Smooth muscle cell of the brain vasculature (primary cell): ENCODE results near the gene MAP1A.

Experiments used
- DNase-seq: peaks from one replicate; pipeline ENCODE4 v3.0.0-alpha.2; 2012; ENCODE audit warnings: low read depth, low spot score

Gene MAP1A

GRCh38 chr15:43511012-43511885 is 6.2 kb upstream of the MAP1A start:
- no peak for DNase-seq

- DNase-seq = no peak
Observed at GRCh38 chr15:43513550-43513949, 3.9 kb upstream of the MAP1A start.

GRCh38 chr15:43514241-43515057 is 3.0 kb upstream of the MAP1A start:
- no peak for DNase-seq

GRCh38 chr15:43515741-43516140 is 1.7 kb upstream of the MAP1A start:
- no peak for DNase-seq

- no peak for DNase-seq
Observed at GRCh38 chr15:43516185-43516584, 1.2 kb upstream of the MAP1A start.

- DNase-seq = no peak
Observed at GRCh38 chr15:43516801-43517353, 531 bp upstream of the MAP1A start.

GRCh38 chr15:43518197-43518761 is 871 bp downstream of the MAP1A start:
- no peak for DNase-seq

GRCh38 chr15:43519196-43519595 is 1.8 kb downstream of the MAP1A start:
- no peak for DNase-seq

GRCh38 chr15:43520138-43520537 is 2.7 kb downstream of the MAP1A start:
- DNase-seq = no peak

- DNase-seq = no peak
Observed at GRCh38 chr15:43521419-43521818, 4.0 kb downstream of the MAP1A start.

GRCh38 chr15:43522247-43522646 is 4.8 kb downstream of the MAP1A start:
- no peak for DNase-seq

- no peak for DNase-seq
Observed at GRCh38 chr15:43523646-43524045, 6.2 kb downstream of the MAP1A start.

- no peak for DNase-seq
Observed at GRCh38 chr15:43524254-43524845, 6.9 kb downstream of the MAP1A start.

GRCh38 chr15:43525131-43525530 is 7.7 kb downstream of the MAP1A start:
- DNase-seq = no peak

- DNase-seq = no peak
Observed at GRCh38 chr15:43526261-43526930, 9.0 kb downstream of the MAP1A start.

- no peak for DNase-seq
Observed at GRCh38 chr15:43527016-43527801, 9.8 kb downstream of the MAP1A start.

GRCh38 chr15:43527802-43528541 is 10.6 kb downstream of the MAP1A start:
- DNase-seq = no peak

- no peak for DNase-seq
Observed at GRCh38 chr15:43528542-43529007, 11.2 kb downstream of the MAP1A start.

- DNase-seq = no peak
Observed at GRCh38 chr15:43529141-43529540, 11.7 kb downstream of the MAP1A start.
